HL-60 (cell line): ENCODE results near the gene KCMF1.

Experiments used
- DNase-seq, 2 experiments: peaks; one replicate each; pipeline ENCODE4 v3.0.0-alpha.2; 2010 to 2020; ENCODE audit warnings: low read depth in 1 of 2, low spot score in 1 of 2
- H3K27ac ChIP-seq: fragments of 250-450 bp; sonication (Bioruptor Pico); replicated peaks from 2 replicates; pipeline ENCODE4 v1.5.1; 2020; ENCODE audit warnings: mild to moderate bottlenecking, moderate library complexity
- H3K27me3 ChIP-seq: fragments of 250-450 bp; sonication (Bioruptor Pico); 2 replicates; pipeline ENCODE4 v1.5.1; 2021; ENCODE audit warnings: mild to moderate bottlenecking, moderate library complexity; ENCODE audit not compliant: insufficient read depth, poor library complexity, severe bottlenecking
- H3K4me3 ChIP-seq: replicated peaks from 2 replicates; pipeline ENCODE4 v1.5.1; 2011; ENCODE audit warnings: mild to moderate bottlenecking, control low read depth, low read length; ENCODE audit not compliant: insufficient read depth
- CTCF ChIP-seq: IDR thresholded peaks from one replicate; pipeline ENCODE4 v1.5.1; 2011; ENCODE audit warnings: low read length, control low read depth, inconsistent platforms; ENCODE audit not compliant: insufficient read depth
- GABPA ChIP-seq: IDR thresholded peaks from 2 replicates; pipeline ENCODE4 v1.6.1; 2012; ENCODE audit warnings: low read depth
- POLR2AphosphoS5 ChIP-seq: IDR thresholded peaks from 2 replicates; pipeline ENCODE4 v1.6.1; 2012; ENCODE audit warnings: low read depth
- REST ChIP-seq: IDR thresholded peaks from 2 replicates; pipeline ENCODE4 v1.6.1; 2012; ENCODE audit warnings: low read depth; ENCODE audit not compliant: insufficient replicate concordance
- SPI1 ChIP-seq: IDR thresholded peaks from 2 replicates; pipeline ENCODE4 v1.6.1; 2012; ENCODE audit warnings: low read depth, mild to moderate bottlenecking, borderline replicate concordance

Gene KCMF1

DNA sequence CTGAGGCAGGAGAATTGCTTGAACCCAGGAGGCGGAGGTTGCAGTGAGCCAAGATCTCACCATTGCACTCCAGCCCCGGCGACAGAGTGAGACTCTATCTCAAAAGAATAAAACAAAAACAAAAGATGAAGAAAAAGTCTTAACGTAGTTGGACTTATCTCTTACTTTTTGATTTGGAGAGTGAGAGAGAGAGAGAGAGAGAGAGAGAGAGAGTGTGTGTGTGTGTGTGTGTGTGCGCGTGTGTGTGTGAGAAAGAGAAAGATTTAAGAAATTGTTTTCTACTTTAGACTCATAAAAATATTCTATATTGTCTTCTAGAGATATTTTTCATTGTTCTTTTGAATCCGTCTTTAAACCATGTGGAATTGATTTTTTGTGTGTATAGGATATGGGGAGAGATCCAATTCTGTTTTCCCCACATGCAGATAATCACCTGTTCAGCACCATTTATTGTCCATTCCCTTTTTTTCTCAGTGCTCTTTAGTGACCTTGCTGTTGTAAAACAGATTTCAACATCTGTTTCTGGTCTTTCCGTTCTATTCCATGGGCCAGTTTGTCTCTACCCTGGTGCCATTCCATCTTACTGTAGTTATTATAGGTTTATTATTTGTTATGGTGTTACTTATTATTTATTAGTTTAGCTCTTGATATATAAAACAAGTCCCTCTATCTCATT, 53.5 kb downstream of the KCMF1 start:
- Histone ChIP-seq H3K27ac (no peak overlapping the region), H3K4me3 (no peak overlapping the region), H3K27me3 (no peaks in the 10 kb centered on the region)
- TF ChIP-seq GABPA (no peak), POLR2AphosphoS5 (no peak), SPI1 (no peak), CTCF (no peak), REST (no peak)
- DNase-seq, result no peak

DNA sequence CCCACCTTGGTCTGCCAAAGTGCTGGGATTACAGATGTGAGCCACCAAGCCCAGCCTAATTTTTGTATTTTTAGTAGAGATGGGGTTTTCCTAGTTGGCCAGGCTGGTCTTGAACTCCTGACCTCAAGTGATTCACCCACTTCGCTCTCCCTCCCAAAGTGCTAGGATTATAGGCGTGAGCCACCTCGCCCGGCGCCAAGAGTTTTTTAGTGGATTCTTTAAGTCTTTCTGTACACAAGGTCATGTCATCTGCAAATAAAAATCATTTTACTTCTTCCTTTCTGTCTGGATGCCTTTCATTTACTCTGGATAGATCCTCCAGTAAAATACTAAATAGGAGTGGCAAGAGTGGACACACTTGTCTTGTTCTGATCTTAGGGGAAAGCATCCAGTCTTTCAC, 61.7 kb downstream of the KCMF1 start:
- Histone ChIP-seq H3K4me3 (no peak overlapping the region), H3K27ac (no peak overlapping the region), H3K27me3 (no peaks in the 10 kb centered on the region)
- TF ChIP-seq GABPA (no peak), CTCF (no peak), REST (no peak), POLR2AphosphoS5 (no peak), SPI1 (no peak)
- DNase-seq, result no peak

- Histone ChIP-seq H3K27ac (no peak overlapping the region), H3K27me3 (no peaks in the 10 kb centered on the region), H3K4me3 (no peak overlapping the region)
- peak; percentile 73; the same call in 1 of the 2 replicates for TF ChIP-seq SPI1
- TF ChIP-seq REST, result no peak
- DNase-seq, result peak in 1 of 2 experiments; percentile 38
Measured at GRCh38 chr2:85033388-85033787, 62.4 kb downstream of the KCMF1 start.
